GM19438 (cell line): ENCODE results near the gene DCDC2.
"Not testable (repeated sequence)": the region's sequence is repeated elsewhere in the genome, so short reads cannot be mapped to it uniquely, and the experiment has no call there.

Experiments used
- ATAC-seq: cut with Tn5 transposase; IDR thresholded peaks from one replicate; pipeline ENCODE4 v1.9.1; 2021; ENCODE audit warnings: low read depth; ENCODE audit not compliant: unreplicated experiment

The DCDC2 gene

DNA sequence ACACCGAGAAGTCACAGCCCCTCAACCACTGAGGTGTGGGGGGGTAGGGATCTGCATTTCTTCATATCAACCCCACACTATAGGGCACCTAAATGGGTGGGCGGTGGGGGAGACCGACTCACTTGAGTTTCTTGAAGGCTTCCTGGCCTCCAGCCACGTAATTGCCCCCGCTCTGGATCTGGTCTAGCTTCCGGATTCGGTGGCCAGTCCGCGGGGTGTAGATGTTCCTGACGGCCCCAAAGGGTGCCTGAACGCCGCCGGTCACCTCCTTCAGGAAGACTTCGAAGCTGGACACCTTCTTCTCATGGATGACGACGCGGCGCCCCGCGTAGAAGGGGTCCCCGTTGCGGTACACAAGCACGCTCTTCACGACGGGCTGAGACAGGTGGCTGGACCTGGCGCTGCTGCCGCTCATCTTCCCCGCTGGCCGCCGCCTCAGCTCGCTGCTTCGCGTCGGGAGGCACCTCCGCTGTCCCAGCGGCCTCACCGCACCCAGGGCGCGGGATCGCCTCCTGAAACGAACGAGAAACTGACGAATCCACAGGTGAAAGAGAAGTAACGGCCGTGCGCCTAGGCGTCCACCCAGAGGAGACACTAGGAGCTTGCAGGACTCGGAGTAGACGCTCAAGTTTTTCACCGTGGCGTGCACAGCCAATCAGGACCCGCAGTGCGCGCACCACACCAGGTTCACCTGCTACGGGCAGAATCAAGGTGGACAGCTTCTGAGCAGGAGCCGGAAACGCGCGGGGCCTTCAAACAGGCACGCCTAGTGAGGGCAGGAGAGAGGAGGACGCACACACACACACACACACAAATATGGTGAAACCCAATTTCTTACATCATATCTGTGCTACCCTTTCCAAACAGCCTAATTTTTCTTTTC, at the start of gene DCDC2:
Gene DCDC2, minus strand, starts transcription at position 724 of the 883 bp plus-strand sequence. Its CDS starts 309 bp downstream, at position 415.
- ATAC-seq = no peak

GRCh38 chr6:24405262-24405661, 47.4 kb upstream of the DCDC2 start:
- ATAC-seq = no peak

- ATAC-seq = no peak
Measured at GRCh38 chr6:24403501-24403824, 45.6 kb upstream of the DCDC2 start.

DNA sequence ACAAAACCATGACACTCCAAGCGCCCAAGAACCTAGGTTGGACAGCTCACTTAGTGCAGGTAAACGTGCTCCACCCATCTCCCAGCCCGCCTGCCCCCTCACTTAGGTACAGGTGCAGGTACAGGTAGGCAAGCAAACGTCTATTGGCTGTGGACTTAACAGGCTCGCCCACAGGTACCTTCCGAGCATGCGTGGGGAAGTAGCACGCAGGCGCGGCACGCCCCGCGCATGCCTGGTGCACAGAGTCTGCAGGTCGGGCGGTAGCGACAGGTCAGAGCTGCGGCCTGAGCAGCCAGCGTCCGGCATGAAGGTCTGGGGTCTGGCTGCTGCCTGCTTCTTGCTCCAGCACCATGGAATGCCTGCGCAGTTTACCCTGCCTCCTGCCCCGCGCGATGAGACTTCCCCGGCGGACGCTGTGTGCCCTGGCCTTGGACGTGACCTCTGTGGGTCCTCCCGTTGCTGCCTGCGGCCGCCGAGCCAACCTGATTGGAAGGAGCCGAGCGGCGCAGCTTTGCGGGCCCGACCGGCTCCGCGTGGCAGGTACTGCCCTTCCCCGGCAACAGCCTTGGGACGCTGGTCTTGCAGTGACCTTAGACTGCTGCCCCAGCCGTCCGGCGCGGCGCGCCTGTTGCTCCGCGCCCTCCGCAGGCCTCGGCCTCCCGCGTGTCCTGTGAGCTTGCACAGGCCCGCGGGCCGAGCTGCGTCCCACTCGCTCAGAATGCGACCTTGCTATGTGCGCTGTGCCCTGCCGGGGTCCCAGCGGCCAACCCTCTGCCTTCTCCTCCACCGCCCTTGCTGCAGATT, 45.0 kb upstream of the DCDC2 start, which contains the start of gene MRS2:
Gene MRS2, plus strand, starts transcription at position 240 of the 804 bp plus-strand sequence. Its CDS starts 111 bp downstream, at position 351.
- peak; percentile 96 for ATAC-seq

DNA sequence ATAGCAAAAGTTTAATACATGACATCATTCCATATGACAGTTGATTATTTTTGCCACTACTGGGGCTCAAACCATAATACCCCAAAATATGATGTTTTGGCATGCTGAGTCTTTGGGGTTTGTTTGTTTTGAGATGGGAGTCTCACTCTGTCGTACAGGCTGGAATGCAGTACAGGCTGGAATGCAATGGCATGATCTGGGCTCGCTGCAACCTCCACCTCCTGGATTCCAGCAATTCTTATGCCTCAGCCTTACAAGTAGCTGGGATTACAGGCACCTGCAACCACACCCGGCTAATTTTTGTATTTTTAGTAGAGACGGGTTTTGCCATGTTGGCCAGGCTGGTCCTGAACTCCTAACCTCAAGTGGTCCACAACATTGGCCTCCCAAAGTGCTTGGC, 43.6 kb upstream of the DCDC2 start:
- no peak for ATAC-seq

GRCh38 chr6:24400045-24401039, 42.5 kb upstream of the DCDC2 start:
- not testable (repeated sequence) for ATAC-seq

DNA sequence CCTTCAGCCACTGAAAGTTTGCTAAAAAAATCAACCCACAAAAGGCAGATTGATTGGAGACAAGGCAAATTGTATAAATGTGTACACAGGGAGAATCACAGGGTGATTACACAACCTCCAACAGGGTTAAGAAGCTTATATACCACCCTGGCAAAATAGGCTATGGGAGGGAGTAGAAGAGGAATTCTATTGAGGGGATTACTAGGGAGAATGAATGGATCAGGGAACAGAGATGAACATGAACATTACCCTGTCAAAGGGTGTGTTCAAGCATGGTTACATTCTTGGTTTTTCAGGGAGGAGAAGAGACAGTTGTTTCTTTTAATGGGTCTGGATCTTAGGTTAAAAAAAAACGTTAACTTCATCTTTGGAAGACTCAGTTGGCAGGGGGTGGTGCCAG, 39.8 kb upstream of the DCDC2 start:
- no peak for ATAC-seq

DNA sequence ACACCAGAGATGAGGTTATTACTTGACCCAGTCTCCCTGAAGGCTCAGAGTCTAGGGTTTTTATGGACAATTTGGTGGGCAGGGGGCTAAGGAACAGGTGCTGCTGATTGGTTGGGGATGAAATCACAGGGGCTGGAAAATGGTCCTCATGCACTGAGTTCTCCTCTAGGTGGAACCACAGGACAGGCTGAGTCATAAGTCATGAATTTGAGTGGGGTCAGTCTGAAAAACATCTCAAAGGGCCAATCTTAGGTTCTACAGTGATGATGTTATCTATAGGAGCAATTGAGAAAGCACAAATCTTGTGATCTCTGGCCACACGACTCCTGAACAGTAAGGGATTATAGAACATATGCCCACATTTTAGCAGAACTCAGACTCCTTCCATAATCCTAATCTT, 39.0 kb upstream of the DCDC2 start:
- ATAC-seq = no peak

DNA sequence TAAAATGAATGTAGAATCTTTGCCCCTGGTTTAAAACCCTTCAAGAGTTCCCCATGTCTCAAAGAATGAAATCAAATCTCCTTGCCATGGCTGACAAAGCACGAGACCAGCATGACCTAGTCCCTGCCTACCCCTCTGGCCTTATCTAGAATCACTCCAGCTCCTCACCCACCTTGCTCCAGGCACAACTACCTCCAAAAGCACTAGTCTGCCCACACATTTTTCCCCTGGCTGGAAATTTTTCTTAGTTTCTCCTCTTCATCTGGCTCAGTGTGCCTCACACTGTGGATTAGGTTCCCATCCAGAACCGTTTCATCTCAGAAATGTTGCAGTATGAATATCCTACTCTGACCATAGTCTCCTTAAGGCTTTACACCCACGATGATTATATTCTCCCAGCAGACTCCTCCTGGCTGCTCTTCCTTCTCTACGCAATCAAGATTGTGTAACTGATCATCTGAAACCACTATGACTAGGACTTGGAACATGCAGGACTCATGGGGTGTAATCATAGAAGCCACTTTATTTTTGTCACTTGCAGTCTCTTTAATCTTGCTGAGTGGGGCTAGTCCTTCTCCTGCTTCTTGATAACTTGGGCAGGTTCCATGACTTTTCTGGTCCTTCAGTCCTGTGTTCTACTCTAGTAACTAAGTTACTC, 37.0 kb upstream of the DCDC2 start:
- ATAC-seq = no peak

DNA sequence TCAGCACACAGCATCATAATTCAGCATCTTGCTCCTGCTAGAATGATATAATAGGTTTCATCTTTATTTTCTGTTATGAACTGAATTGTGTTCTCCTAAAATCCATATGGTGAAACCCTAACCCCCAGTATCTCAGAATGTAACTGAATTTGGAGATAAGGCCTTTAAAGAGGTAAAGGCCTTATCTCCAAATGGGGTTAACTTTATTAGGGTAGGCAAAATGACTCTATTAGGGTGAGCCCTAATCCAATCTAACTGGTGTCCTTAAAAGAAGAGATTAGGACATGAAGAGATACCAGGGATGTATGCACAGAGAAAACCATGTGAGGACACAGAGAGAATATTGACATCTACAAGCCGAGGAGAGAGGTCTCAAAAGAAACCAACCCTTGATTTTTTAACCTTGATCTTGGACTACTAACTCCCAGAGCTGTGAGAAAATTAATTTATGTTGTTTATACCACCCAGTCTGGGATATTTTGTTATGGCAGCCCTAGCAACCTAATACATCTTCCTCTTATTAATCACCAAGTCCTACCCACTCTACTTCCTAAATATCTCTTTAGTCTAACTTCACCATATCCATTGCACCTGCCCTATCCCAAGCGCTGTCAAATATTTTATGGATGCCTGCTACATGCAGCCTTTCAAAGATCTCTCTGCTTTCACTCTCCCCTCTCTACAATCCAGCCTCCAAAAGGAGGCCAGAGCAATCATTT, 36.4 kb upstream of the DCDC2 start:
- no peak for ATAC-seq

DNA sequence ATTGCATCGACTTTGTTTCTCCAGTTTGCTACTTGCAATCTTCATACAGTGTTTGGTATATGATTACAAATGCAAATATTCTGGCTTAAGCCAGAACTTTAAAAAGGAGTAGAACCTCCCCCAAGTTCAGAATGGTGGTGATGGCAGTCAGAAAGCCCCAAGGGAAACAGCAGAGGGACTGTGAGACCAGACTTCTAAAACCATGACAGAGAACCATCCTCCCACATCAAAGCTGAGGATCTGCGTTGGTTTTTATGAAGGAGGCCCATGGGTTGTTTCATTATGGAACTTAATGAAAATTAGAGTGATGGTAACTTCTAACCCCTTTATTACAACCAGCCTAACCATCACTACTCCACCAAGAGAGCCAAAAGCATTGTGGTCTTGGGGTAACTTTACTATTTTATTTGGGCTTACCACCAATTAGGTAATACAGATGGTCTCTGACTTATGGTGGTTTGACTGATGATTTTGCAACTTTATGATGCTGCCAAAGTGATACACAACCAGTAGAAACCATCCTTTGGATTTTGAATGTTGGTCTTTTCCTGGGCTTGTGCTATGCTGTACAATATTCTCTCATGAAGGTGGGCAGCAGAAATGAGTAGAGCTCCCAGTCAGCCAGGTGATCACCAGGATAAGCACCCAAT, 34.0 kb upstream of the DCDC2 start:
- peak; percentile 87 for ATAC-seq

DNA sequence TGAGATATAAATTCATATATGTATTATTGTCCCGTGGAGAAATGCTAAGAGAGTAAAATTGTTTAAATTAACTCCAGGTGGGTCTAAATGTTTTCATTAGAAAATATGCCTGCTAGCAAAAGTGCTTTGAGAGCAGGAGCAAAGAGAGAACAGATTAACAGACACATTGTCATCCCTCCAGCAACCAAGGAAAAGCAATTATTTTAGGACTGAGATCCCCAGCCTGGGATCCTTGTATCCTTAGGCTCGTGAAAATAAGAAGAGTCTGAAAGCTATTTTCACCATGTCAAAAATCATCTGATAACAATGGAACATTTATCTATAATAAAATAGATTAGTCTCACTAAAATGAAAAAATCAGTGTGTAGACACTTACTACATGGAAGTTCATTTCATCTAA, 33.3 kb upstream of the DCDC2 start:
- no peak for ATAC-seq

- no peak for ATAC-seq
Measured at GRCh38 chr6:24387818-24388217, 30.0 kb upstream of the DCDC2 start.

GRCh38 chr6:24385536-24386269, 27.8 kb upstream of the DCDC2 start:
- peak; percentile 52 for ATAC-seq

GRCh38 chr6:24384369-24385130, 26.7 kb upstream of the DCDC2 start:
- ATAC-seq = not testable (repeated sequence)

DNA sequence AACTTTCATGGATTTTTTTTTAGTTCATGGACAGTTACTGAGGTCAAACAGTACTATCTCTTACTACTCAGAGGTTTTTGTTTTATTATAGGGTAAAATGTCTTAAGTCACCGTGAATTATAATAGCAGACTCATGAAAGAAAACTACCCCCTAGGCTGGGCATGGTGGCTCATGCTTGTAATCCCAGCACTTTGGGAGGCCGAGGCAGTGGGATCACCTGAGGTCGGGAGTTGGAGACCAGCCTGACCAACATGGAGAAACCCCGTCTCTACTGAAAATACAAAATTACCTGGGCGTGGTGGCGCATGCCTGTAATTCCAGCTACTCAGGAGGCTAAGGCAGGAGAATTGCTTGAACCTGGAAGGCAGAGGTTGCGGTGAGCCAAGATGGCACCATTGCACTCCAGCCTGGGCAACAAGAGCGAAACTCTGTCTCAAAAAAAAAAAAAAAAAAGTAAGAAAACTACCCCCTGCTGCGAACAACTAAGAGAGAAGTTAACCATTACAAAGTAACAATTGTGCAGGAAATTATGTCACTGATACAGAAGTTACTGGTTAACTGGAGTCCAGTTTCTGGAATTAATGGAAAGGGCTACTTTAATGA, 25.1 kb upstream of the DCDC2 start:
- ATAC-seq = not testable (repeated sequence)

GRCh38 chr6:24382220-24382540, 24.3 kb upstream of the DCDC2 start:
- no peak for ATAC-seq
